CD4-positive, alpha-beta T cell (primary cell): ENCODE measurements around the gene NR1H4. TPM values are rescaled to one million over a fixed set of nuclear protein-coding genes. Genes with fewer than 3 reads are reported as not detected.
"Not testable (repeated sequence)": the region's sequence is repeated elsewhere in the genome, so short reads cannot be mapped to it uniquely, and the experiment has no call there.

Experiments used
- ATAC-seq: fragments of 200-7000 bp; cut with Tn5 transposase; one replicate; pipeline ENCODE4 v1.10.0; 2022; ENCODE audit warnings: mild to moderate bottlenecking; ENCODE audit not compliant: poor library complexity
- CTCF ChIA-PET: fragments of 350-600 bp; sonication (Branson Sonifier 250); formaldehyde crosslinking; loops from one replicate; lab custom pipeline; 2021; ENCODE audit warnings: antibody characterized with exemption, inconsistent platforms; lab: Charles Lee
- POLR2A ChIA-PET: fragments of 350-600 bp; sonication (Branson Sonifier 250); formaldehyde crosslinking; loops from one replicate; lab custom pipeline; 2021; ENCODE audit warnings: antibody characterized with exemption, inconsistent platforms; lab: Charles Lee
- DNase-seq, 14 experiments: peaks; one replicate each; pipeline ENCODE4 v3.0.0-alpha.2; 2013 to 2020; ENCODE audit warnings: mixed read lengths in 2 of 14
- H3K27ac ChIP-seq, 2 donors: one replicate each; pipeline versions ENCODE4 v1.5.1 to v1.7.0; 2013; ENCODE audit warnings: low read length in 2 of 2, low read depth in 1 of 2, mild to moderate bottlenecking in 1 of 2
- H3K27me3 ChIP-seq, 2 experiments: 1 replicate in 1 of 2; 2 replicates in 1 of 2; pipeline versions ENCODE4 v1.6.1 to v1.7.0; 2013; ENCODE audit warnings: low read length in 2 of 2, control low read depth in 1 of 2, mild to moderate bottlenecking in 1 of 2, moderate library complexity in 1 of 2; ENCODE audit not compliant: insufficient read depth in 2 of 2, control insufficient read depth in 1 of 2
- H3K36me3 ChIP-seq: one replicate; pipeline ENCODE4 v1.6.1; 2013; ENCODE audit warnings: low read length, control low read depth; ENCODE audit not compliant: insufficient read depth
- H3K4me1 ChIP-seq: one replicate; pipeline ENCODE4 v1.6.1; 2013; ENCODE audit warnings: low read length, control low read depth; ENCODE audit not compliant: insufficient read depth
- H3K4me3 ChIP-seq: one replicate; pipeline ENCODE4 v1.5.1; 2013; ENCODE audit warnings: mild to moderate bottlenecking, low read length, moderate library complexity
- H3K9me3 ChIP-seq, 2 experiments: 1 replicate in 1 of 2; 2 replicates in 1 of 2; pipeline versions ENCODE4 v1.6.1 to v1.7.0; 2013; ENCODE audit warnings: low read length in 2 of 2, mild to moderate bottlenecking in 2 of 2, control low read depth in 1 of 2, moderate library complexity in 1 of 2; ENCODE audit not compliant: control insufficient read depth in 1 of 2, insufficient read depth in 1 of 2
- H3K27ac Mint-ChIP-seq: one replicate; pipeline ENCODE4 v1.8.0; 2020; ENCODE audit warnings: mixed read lengths
- H3K27me3 Mint-ChIP-seq: one replicate; pipeline ENCODE4 v1.8.0; 2021; ENCODE audit warnings: mixed read lengths
- H3K36me3 Mint-ChIP-seq: one replicate; pipeline ENCODE4 v1.8.0; 2021; ENCODE audit warnings: low read depth, mixed read lengths
- H3K4me1 Mint-ChIP-seq: one replicate; pipeline ENCODE4 v1.8.0; 2021; ENCODE audit warnings: low read depth, mixed read lengths
- H3K4me3 Mint-ChIP-seq: one replicate; pipeline ENCODE4 v1.8.0; 2020; ENCODE audit warnings: mild to moderate bottlenecking, mixed read lengths
- H3K9me3 Mint-ChIP-seq: one replicate; pipeline ENCODE4 v1.8.0; 2020; ENCODE audit warnings: mixed read lengths
- CTCF ChIP-seq: fragments of 200-600 bp; IDR thresholded peaks from one replicate; pipeline ENCODE4 v1.8.0; 2022; ENCODE audit warnings: antibody characterized with exemption, mild to moderate bottlenecking
- intact Hi-C, 2 experiments: fragments of 100-400 bp; cut with DNase I in 1 of 2; cut with micrococcal nuclease in 1 of 2; formaldehyde crosslinking; loops; one replicate each; pipeline versions ENCODE4 v1.15.1 to v1.9.0; 2023 to 2025; cut with DNase I, micrococcal nuclease
- polyA plus RNA-seq, 2 donors: library from polyadenylated mRNA; unstranded; fragments of 120-200 nt; gene quantifications; one replicate each; pipeline ENCODE4 v1.2.1, GENCODE V29; 2013
- total RNA-seq, 174 experiments: library from RNA in 2 of 174; stranded (reverse) in 2 of 174; gene quantifications; one replicate each; pipeline ENCODE4 v1.2.3 and lab custom pipeline; 2021 to 2026

The NR1H4 gene
- not detected for total RNA-seq
- not detected for polyA plus RNA-seq (2013, experiment 1 of 2)
- polyA plus RNA-seq (2013, experiment 2 of 2): not detected
- total RNA-seq (lab: John Stamatoyannopoulos, UW): 0 to 0.14 (median 0) reads per million in 172 experiments

- Histone ChIP-seq H3K9me3 (no peaks in the 10 kb centered on the region), H3K36me3 (no peaks in the 10 kb centered on the region), H3K4me3 (no peak within 1 kb of the TSS), H3K27ac (no peak within 1 kb of the TSS), H3K4me1 (no peaks in the 10 kb centered on the region), H3K27me3 (no peaks in the 10 kb centered on the region)
- no peak for ATAC-seq
- Mint-ChIP-seq H3K36me3 (no peaks in the 10 kb centered on the region), H3K4me3 (no peak within 1 kb of the TSS), H3K27ac (no peak within 1 kb of the TSS), H3K4me1 (no peaks in the 10 kb centered on the region), H3K9me3 (no peaks in the 10 kb centered on the region), H3K27me3 (peaks cover 17% of the 10 kb centered on the region)
- POLR2A ChIA-PET: no interaction called here
- TF ChIP-seq CTCF: no peak
- CTCF ChIA-PET: no interaction called here
- intact Hi-C loops: no loop called here
- DNase-seq: no peak
Measured at GRCh38 chr12:100473716-100474150, at the start of gene NR1H4. TSS of gene NR1H4 (plus strand) at chr12:100473866. CDS start at chr12:100493324, 19,458 bp downstream.

GRCh38 chr12:100426145-100426544 is 47.5 kb upstream of the NR1H4 start:
- Mint-ChIP-seq H3K27ac (no peak overlapping the region), H3K27me3 (peaks cover 9% of the 10 kb centered on the region), H3K4me3 (no peak overlapping the region), H3K36me3 (no peaks in the 10 kb centered on the region), H3K4me1 (no peaks in the 10 kb centered on the region), H3K9me3 (peaks cover 13% of the 10 kb centered on the region)
- Histone ChIP-seq H3K4me1 (no peaks in the 10 kb centered on the region), H3K9me3 (no peaks in the 10 kb centered on the region), H3K36me3 (no peaks in the 10 kb centered on the region), H3K27ac (no peak overlapping the region), H3K4me3 (no peak overlapping the region), H3K27me3 (no peaks in the 10 kb centered on the region)
- intact Hi-C loops: no loop called here
- ChIA-PET POLR2A (no interaction called here), CTCF (no interaction called here)
- DNase-seq (no peak), ATAC-seq (no peak)
- TF ChIP-seq CTCF: no peak

GRCh38 chr12:100427078-100427477 is 46.6 kb upstream of the NR1H4 start:
- TF ChIP-seq CTCF: no peak
- peaks cover 13% of the 10 kb centered on the region for H3K9me3 Mint-ChIP-seq
- H3K4me1 Mint-ChIP-seq: no peaks in the 10 kb centered on the region
- H3K27ac Mint-ChIP-seq: no peak overlapping the region
- Histone ChIP-seq H3K4me1 (no peaks in the 10 kb centered on the region), H3K27me3 (no peaks in the 10 kb centered on the region), H3K36me3 (no peaks in the 10 kb centered on the region), H3K9me3 (no peaks in the 10 kb centered on the region), H3K27ac (no peak overlapping the region), H3K4me3 (no peak overlapping the region)
- ChIA-PET CTCF (interaction anchor here (0.6 kb wide), 1 partner anchor 19 kb away, joined by 3 read pairs; no protein-coding TSS in a partner anchor), POLR2A (no interaction called here)
- no peak overlapping the region for H3K4me3 Mint-ChIP-seq
- no peaks in the 10 kb centered on the region for H3K36me3 Mint-ChIP-seq
- ATAC-seq (no peak), DNase-seq (no peak)
- peaks cover 9% of the 10 kb centered on the region for H3K27me3 Mint-ChIP-seq
- intact Hi-C loops: no loop called here

GRCh38 chr12:100430251-100430650 is 43.4 kb upstream of the NR1H4 start:
- intact Hi-C loops, DNase-seq, H3K4me3 Mint-ChIP-seq, H3K4me1 Mint-ChIP-seq, H3K36me3 ChIP-seq, POLR2A ChIA-PET, CTCF ChIA-PET, H3K27me3 ChIP-seq, H3K9me3 Mint-ChIP-seq, H3K36me3 Mint-ChIP-seq, H3K27me3 Mint-ChIP-seq, H3K9me3 ChIP-seq, H3K4me3 ChIP-seq, H3K27ac ChIP-seq, H3K4me1 ChIP-seq, ATAC-seq, H3K27ac Mint-ChIP-seq: not testable (repeated sequence)
